ENCODE data around the gene ADH4.
"Not testable (repeated sequence)": the region's sequence is repeated elsewhere in the genome, so short reads cannot be mapped to it uniquely, and the experiment has no call there.

The ADH4 gene

GRCh38 chr4:99144070-99144469, at the start of gene ADH4:
Gene ADH4 (minus strand): TSS chr4:99144297. CDS start chr4:99144222, 75 bp downstream.
- DNase-seq = no peak

GRCh38 chr4:99190336-99190735, 46.2 kb upstream of the ADH4 start:
- no peak for DNase-seq

- not testable (repeated sequence) for DNase-seq
Observed at GRCh38 chr4:99189900-99190299, 45.8 kb upstream of the ADH4 start.

- no peak for DNase-seq
Observed at GRCh38 chr4:99186029-99186428, 41.9 kb upstream of the ADH4 start.

GRCh38 chr4:99185581-99185980, 41.5 kb upstream of the ADH4 start:
- DNase-seq = no peak

GRCh38 chr4:99180382-99181070, 36.4 kb upstream of the ADH4 start:
- no peak for DNase-seq

GRCh38 chr4:99179626-99180025, 35.5 kb upstream of the ADH4 start:
- DNase-seq = peak; percentile 2

GRCh38 chr4:99179178-99179577, 35.1 kb upstream of the ADH4 start:
- DNase-seq = no peak

GRCh38 chr4:99166544-99166943, 22.4 kb upstream of the ADH4 start:
- DNase-seq = no peak

- no peak for DNase-seq
Observed at GRCh38 chr4:99165978-99166377, 21.9 kb upstream of the ADH4 start.

GRCh38 chr4:99161373-99162099, 17.4 kb upstream of the ADH4 start:
- DNase-seq = no peak

GRCh38 chr4:99159699-99160098, 15.6 kb upstream of the ADH4 start:
- DNase-seq = peak; percentile 1

- DNase-seq = no peak
Observed at GRCh38 chr4:99157478-99157935, 13.4 kb upstream of the ADH4 start.

- DNase-seq = no peak
Observed at GRCh38 chr4:99156992-99157391, 12.9 kb upstream of the ADH4 start.

GRCh38 chr4:99154658-99155342, 10.7 kb upstream of the ADH4 start:
- no peak for DNase-seq

- DNase-seq = no peak
Observed at GRCh38 chr4:99151995-99152394, 7.9 kb upstream of the ADH4 start.

- DNase-seq = no peak
Observed at GRCh38 chr4:99151452-99151851, 7.4 kb upstream of the ADH4 start.

GRCh38 chr4:99149426-99150019, 5.4 kb upstream of the ADH4 start:
- no peak for DNase-seq

- no peak for DNase-seq
Observed at GRCh38 chr4:99148550-99148949, 4.5 kb upstream of the ADH4 start.

GRCh38 chr4:99144587-99144986, 490 bp upstream of the ADH4 start:
- DNase-seq = no peak

- DNase-seq = no peak
Observed at GRCh38 chr4:99136329-99136728, 7.8 kb downstream of the ADH4 start.

- no peak for DNase-seq
Observed at GRCh38 chr4:99135541-99136162, 8.4 kb downstream of the ADH4 start.

GRCh38 chr4:99134586-99134985, 9.5 kb downstream of the ADH4 start:
- DNase-seq = no peak
